ENCODE data around the gene ZSCAN1. TPM values are rescaled to one million over a fixed set of nuclear protein-coding genes. Genes with fewer than 3 reads are reported as not detected.

ZSCAN1 gene
- total RNA-seq, 2 experiments from 2014 or later = not detected

- no peak overlapping the region for H3K27ac Mint-ChIP-seq
- peaks cover 21% of the 10 kb centered on the region for H3K36me3 Mint-ChIP-seq (ENCODE audit: low read depth)
- H3K27me3 Mint-ChIP-seq = no peaks in the 10 kb centered on the region
- peaks cover 51% of the 10 kb centered on the region for H3K9me3 Mint-ChIP-seq
- DNase-seq (no peak), ATAC-seq (no peak)
- H3K4me1 Mint-ChIP-seq (ENCODE audit: low read depth) = no peaks in the 10 kb centered on the region
- ChIA-PET POLR2A (no interaction called here), CTCF (no interaction called here)
- intact Hi-C loops (cut with micrococcal nuclease) = no loop called here
- H3K4me3 Mint-ChIP-seq = no peak overlapping the region
- TF ChIP-seq, protein P1, sequence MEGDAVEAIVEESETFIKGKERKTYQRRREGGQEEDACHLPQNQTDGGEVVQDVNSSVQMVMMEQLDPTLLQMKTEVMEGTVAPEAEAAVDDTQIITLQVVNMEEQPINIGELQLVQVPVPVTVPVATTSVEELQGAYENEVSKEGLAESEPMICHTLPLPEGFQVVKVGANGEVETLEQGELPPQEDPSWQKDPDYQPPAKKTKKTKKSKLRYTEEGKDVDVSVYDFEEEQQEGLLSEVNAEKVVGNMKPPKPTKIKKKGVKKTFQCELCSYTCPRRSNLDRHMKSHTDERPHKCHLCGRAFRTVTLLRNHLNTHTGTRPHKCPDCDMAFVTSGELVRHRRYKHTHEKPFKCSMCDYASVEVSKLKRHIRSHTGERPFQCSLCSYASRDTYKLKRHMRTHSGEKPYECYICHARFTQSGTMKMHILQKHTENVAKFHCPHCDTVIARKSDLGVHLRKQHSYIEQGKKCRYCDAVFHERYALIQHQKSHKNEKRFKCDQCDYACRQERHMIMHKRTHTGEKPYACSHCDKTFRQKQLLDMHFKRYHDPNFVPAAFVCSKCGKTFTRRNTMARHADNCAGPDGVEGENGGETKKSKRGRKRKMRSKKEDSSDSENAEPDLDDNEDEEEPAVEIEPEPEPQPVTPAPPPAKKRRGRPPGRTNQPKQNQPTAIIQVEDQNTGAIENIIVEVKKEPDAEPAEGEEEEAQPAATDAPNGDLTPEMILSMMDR (IDR thresholded peaks at IDR 0.05) = no peak
These were observed 11.7 kb downstream of the ZSCAN1 start for GRCh38 chr19:58045411-58046050.

DNA sequence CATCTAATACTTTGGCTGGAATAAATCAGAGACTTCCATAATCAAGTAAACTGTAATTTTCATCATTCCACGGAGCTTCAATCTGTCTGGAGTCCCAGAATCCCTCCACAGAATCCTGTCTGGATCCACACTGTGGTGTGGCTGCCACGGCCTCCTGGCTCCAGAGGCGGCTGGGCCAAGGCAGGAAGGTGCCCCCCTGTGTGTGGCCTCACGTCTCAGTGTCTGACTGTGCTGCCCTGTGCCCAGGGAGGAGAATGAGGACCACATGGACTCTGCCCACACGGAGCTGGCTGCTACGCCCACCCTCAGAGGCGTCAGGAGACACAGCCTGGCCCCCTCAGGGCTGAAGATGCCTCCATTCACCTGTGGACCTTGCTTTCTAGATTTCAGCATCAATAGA is 13.0 kb downstream of the ZSCAN1 start:
- Mint-ChIP-seq H3K9me3 (peaks cover 50% of the 10 kb centered on the region), H3K4me1 (ENCODE audit: low read depth) (no peaks in the 10 kb centered on the region), H3K27me3 (no peaks in the 10 kb centered on the region), H3K27ac (no peak overlapping the region), H3K4me3 (no peak overlapping the region), H3K36me3 (ENCODE audit: low read depth) (peaks cover 17% of the 10 kb centered on the region)
- ChIA-PET POLR2A (interaction anchor here (0.6 kb wide), 1 partner anchor 153 kb away, joined by 3 read pairs; no protein-coding TSS in a partner anchor), CTCF (no interaction called here)
- DNase-seq (no peak), ATAC-seq (no peak)
- intact Hi-C loops (cut with micrococcal nuclease) = no loop called here
- TF ChIP-seq, protein P1 (IDR thresholded peaks at IDR 0.05) = no peak

GRCh38 chr19:58047672-58048071 is 13.8 kb downstream of the ZSCAN1 start:
- intact Hi-C loops (cut with micrococcal nuclease) = no loop called here
- CTCF ChIA-PET = no interaction called here
- Mint-ChIP-seq H3K9me3 (peaks cover 50% of the 10 kb centered on the region), H3K4me3 (no peak overlapping the region), H3K4me1 (ENCODE audit: low read depth) (no peaks in the 10 kb centered on the region), H3K27me3 (no peaks in the 10 kb centered on the region), H3K27ac (no peak overlapping the region), H3K36me3 (ENCODE audit: low read depth) (peaks cover 15% of the 10 kb centered on the region)
- DNase-seq = no peak
- TF ChIP-seq, protein P1 (IDR thresholded peaks at IDR 0.05) = no peak
- POLR2A ChIA-PET = no interaction called here
- ATAC-seq = no peak

DNA sequence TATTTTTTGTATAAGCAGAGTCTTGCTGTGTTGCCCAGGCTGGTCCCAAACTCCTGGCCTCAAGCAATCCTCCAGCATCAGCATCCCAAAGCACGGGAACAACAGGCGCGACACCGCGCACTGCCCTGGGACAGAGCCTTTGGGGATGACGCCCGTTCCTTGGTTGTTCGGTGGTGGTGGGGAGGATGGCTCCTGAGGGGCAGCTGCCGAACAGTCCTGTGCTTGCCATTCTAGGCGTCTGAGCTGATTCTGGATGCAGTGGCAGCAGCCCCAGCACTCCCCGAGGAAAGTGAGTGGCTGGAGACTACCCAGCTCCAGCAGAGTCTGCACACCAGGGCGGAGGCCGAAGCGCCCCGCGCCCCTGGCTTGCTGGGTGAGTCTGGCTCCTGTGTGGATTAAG is 18.4 kb downstream of the ZSCAN1 start:
- Mint-ChIP-seq H3K27me3 (peaks cover 15% of the 10 kb centered on the region), H3K4me1 (ENCODE audit: low read depth) (no peaks in the 10 kb centered on the region), H3K36me3 (ENCODE audit: low read depth) (peaks cover 13% of the 10 kb centered on the region), H3K9me3 (peaks cover 44% of the 10 kb centered on the region), H3K27ac (no peak overlapping the region), H3K4me3 (no peak overlapping the region)
- DNase-seq (no peak), ATAC-seq (no peak)
- intact Hi-C loops (cut with micrococcal nuclease) = no loop called here
- CTCF ChIA-PET = no interaction called here
- POLR2A ChIA-PET = no interaction called here
- TF ChIP-seq, protein P1 (IDR thresholded peaks at IDR 0.05) = no peak

GRCh38 chr19:58053480-58054156 is 19.8 kb downstream of the ZSCAN1 start:
- H3K4me3 Mint-ChIP-seq = no peak overlapping the region
- DNase-seq (no peak), ATAC-seq (no peak)
- H3K9me3 Mint-ChIP-seq = peaks cover 46% of the 10 kb centered on the region
- TF ChIP-seq, protein P1 (IDR thresholded peaks at IDR 0.05) = no peak
- intact Hi-C loops (cut with micrococcal nuclease) = no loop called here
- ChIA-PET POLR2A (no interaction called here), CTCF (no interaction called here)
- no peaks in the 10 kb centered on the region for H3K4me1 Mint-ChIP-seq (ENCODE audit: low read depth)
- peaks cover 20% of the 10 kb centered on the region for H3K36me3 Mint-ChIP-seq (ENCODE audit: low read depth)
- H3K27me3 Mint-ChIP-seq = peaks cover 15% of the 10 kb centered on the region
- no peak overlapping the region for H3K27ac Mint-ChIP-seq

Data from activated CD8-positive, alpha-beta T cell treated with anti-CD3 and anti-CD28 coated beads for 36 hours (primary cell).